H9 (cell line): ENCODE measurements around the gene INSIG1. TPM values are rescaled to one million over a fixed set of nuclear protein-coding genes. Genes with fewer than 3 reads are reported as not detected.

Source experiments
- DNase-seq: peaks from one replicate; pipeline ENCODE4 v3.0.0-alpha.2; 2017
- H2AFZ ChIP-seq: one replicate; pipeline ENCODE4 v1.6.1; 2013; ENCODE audit warnings: mild to moderate bottlenecking, low read length, control low read depth, moderate library complexity
- H2AK5ac ChIP-seq: 2 replicates; pipeline ENCODE4 v1.6.1; 2013; ENCODE audit warnings: low read length, control low read depth, mixed read lengths; ENCODE audit not compliant: insufficient read length
- H2BK120ac ChIP-seq: one replicate; pipeline ENCODE4 v1.6.1; 2013; ENCODE audit warnings: low read depth, mild to moderate bottlenecking, low read length, control low read depth, inconsistent platforms; ENCODE audit not compliant: poor library complexity, severe bottlenecking
- H2BK12ac ChIP-seq: 2 replicates; pipeline ENCODE4 v1.6.1; 2013; ENCODE audit warnings: low read length, control low read depth, mixed read lengths, low read depth; ENCODE audit not compliant: insufficient read length
- H2BK15ac ChIP-seq: 2 replicates; pipeline ENCODE4 v1.6.1; 2013; ENCODE audit warnings: low read depth, low read length, control low read depth
- H2BK20ac ChIP-seq: one replicate; pipeline ENCODE4 v1.6.1; 2013; ENCODE audit warnings: low read depth, mild to moderate bottlenecking, low read length, control low read depth, inconsistent platforms; ENCODE audit not compliant: poor library complexity, severe bottlenecking
- H2BK5ac ChIP-seq: 2 replicates; pipeline ENCODE4 v1.6.1; 2013; ENCODE audit warnings: low read length, control low read depth, mixed read lengths; ENCODE audit not compliant: insufficient read length
- H3K14ac ChIP-seq: 2 replicates; pipeline ENCODE4 v1.6.1; 2013; ENCODE audit warnings: low read length, control low read depth; ENCODE audit not compliant: insufficient read depth
- H3K18ac ChIP-seq: 2 replicates; pipeline ENCODE4 v1.6.1; 2013; ENCODE audit warnings: low read depth, mild to moderate bottlenecking, mixed read lengths, low read length, control low read depth; ENCODE audit not compliant: insufficient read length
- H3K23ac ChIP-seq: 2 replicates; pipeline ENCODE4 v1.6.1; 2013; ENCODE audit warnings: low read length, control low read depth, mixed read lengths, low read depth; ENCODE audit not compliant: insufficient read length
- H3K23me2 ChIP-seq: 2 replicates; pipeline ENCODE4 v1.6.1; 2013; ENCODE audit warnings: low read depth, mild to moderate bottlenecking, mixed read lengths, low read length, control low read depth; ENCODE audit not compliant: insufficient read length, poor library complexity, severe bottlenecking
- H3K27ac ChIP-seq: 2 replicates; pipeline ENCODE4 v1.5.1; 2013; ENCODE audit warnings: low read length, control low read depth, mixed read lengths, low read depth; ENCODE audit not compliant: insufficient read length
- H3K27me3 ChIP-seq: 2 replicates; pipeline ENCODE4 v1.6.1; 2013; ENCODE audit warnings: low read length, control low read depth, inconsistent platforms; ENCODE audit not compliant: insufficient read depth
- H3K4ac ChIP-seq: 2 replicates; pipeline ENCODE4 v1.6.1; 2013; ENCODE audit warnings: low read depth, mild to moderate bottlenecking, control low read depth, inconsistent platforms, low read length, moderate library complexity
- H3K4me1 ChIP-seq: 2 replicates; pipeline ENCODE4 v1.6.1; 2013; ENCODE audit warnings: low read length, control low read depth, inconsistent platforms; ENCODE audit not compliant: insufficient read depth
- H3K4me2 ChIP-seq: 2 replicates; pipeline ENCODE4 v1.6.1; 2013; ENCODE audit warnings: low read length, control low read depth, mixed read lengths; ENCODE audit not compliant: insufficient read length, insufficient read depth
- H3K56ac ChIP-seq: 2 replicates; pipeline ENCODE4 v1.6.1; 2013; ENCODE audit warnings: low read depth, mild to moderate bottlenecking, mixed read lengths, low read length, control low read depth; ENCODE audit not compliant: insufficient read length
- H3K79me1 ChIP-seq: 2 replicates; pipeline ENCODE4 v1.6.1; 2013; ENCODE audit warnings: low read depth, mild to moderate bottlenecking, moderate library complexity, low read length, control low read depth, inconsistent platforms; ENCODE audit not compliant: insufficient read depth, poor library complexity, severe bottlenecking
- H3K79me2 ChIP-seq: 2 replicates; pipeline ENCODE4 v1.6.1; 2013; ENCODE audit warnings: low read length, control low read depth, inconsistent platforms; ENCODE audit not compliant: insufficient read depth
- H3K9ac ChIP-seq: 2 replicates; pipeline ENCODE4 v1.6.1; 2013; ENCODE audit warnings: low read length, control low read depth, mixed read lengths; ENCODE audit not compliant: insufficient read length; ENCODE audit errors: extremely low read depth
- H3K9me3 ChIP-seq: one replicate; pipeline ENCODE4 v1.6.1; 2013; ENCODE audit warnings: low read depth, low read length, inconsistent platforms; ENCODE audit not compliant: control insufficient read depth
- H3T11ph ChIP-seq: one replicate; pipeline ENCODE4 v1.6.1; 2013; ENCODE audit warnings: mild to moderate bottlenecking, low read length, control low read depth, inconsistent platforms
- H4K20me1 ChIP-seq: one replicate; pipeline ENCODE4 v1.6.1; 2013; ENCODE audit not compliant: control insufficient read depth, insufficient read length, insufficient read depth
- H4K5ac ChIP-seq: 2 replicates; pipeline ENCODE4 v1.6.1; 2013; ENCODE audit warnings: low read depth, mild to moderate bottlenecking, mixed read lengths, low read length, control low read depth; ENCODE audit not compliant: insufficient read length
- H4K8ac ChIP-seq: replicated peaks from 2 replicates; pipeline ENCODE4 v1.6.1; 2013; ENCODE audit warnings: low read length, control low read depth, mixed read lengths, low read depth; ENCODE audit not compliant: insufficient read length
- H4K91ac ChIP-seq: 2 replicates; pipeline ENCODE4 v1.6.1; 2013; ENCODE audit warnings: low read depth, mild to moderate bottlenecking, moderate library complexity, mixed read lengths, low read length, control low read depth; ENCODE audit not compliant: insufficient read length
- H3K27ac Mint-ChIP-seq, 3 experiments: 2 replicates in 2 of 3; 3 replicates in 1 of 3; pipeline ENCODE4 v1.8.0; 2020 to 2021; ENCODE audit warnings: mixed read lengths in 3 of 3, mild to moderate bottlenecking in 1 of 3, moderate library complexity in 1 of 3
- H3K27me3 Mint-ChIP-seq: 2 replicates; pipeline ENCODE4 v1.8.0; 2021; ENCODE audit warnings: low read depth, mild to moderate bottlenecking, moderate library complexity, mixed read lengths
- H3K36me3 Mint-ChIP-seq, 3 experiments: 2 replicates in 2 of 3; 3 replicates in 1 of 3; pipeline ENCODE4 v1.8.0; 2020 to 2021; ENCODE audit warnings: low read depth in 3 of 3, mixed read lengths in 3 of 3; ENCODE audit not compliant: insufficient read depth in 1 of 3
- H3K4me1 Mint-ChIP-seq, 2 experiments: 2 replicates each; pipeline ENCODE4 v1.8.0; 2020; ENCODE audit warnings: mixed read lengths in 2 of 2
- H3K4me3 Mint-ChIP-seq, 2 experiments: 2 replicates in 1 of 2; 3 replicates in 1 of 2; pipeline ENCODE4 v1.8.0; 2020 to 2021; ENCODE audit warnings: mild to moderate bottlenecking in 2 of 2, mixed read lengths in 2 of 2, moderate library complexity in 1 of 2
- H3K9me3 Mint-ChIP-seq, 2 experiments: 2 replicates in 1 of 2; 3 replicates in 1 of 2; pipeline ENCODE4 v1.8.0; 2020; ENCODE audit warnings: mild to moderate bottlenecking in 2 of 2, mixed read lengths in 2 of 2, moderate library complexity in 1 of 2
- WGBS: extraction: QIAGEN DNeasy Blood & Tissue Kit; methylation state at CpG from one replicate; pipeline ENCODE4 v1.1.7; 2013; ENCODE audit warnings: missing lambda C conversion rate, low lambda C conversion rate, mixed read lengths; ENCODE audit not compliant: insufficient read length; ENCODE audit errors: extremely low coverage; 5-methylcytosine and 5-hydroxymethylcytosine counted together
- total RNA-seq: library from RNA; stranded (reverse); gene quantifications from 2 replicates; pipeline ENCODE4 v1.2.1, GENCODE V29; 2021
- TF ChIP-seq, protein P1 (sequence below): fragments of 200-600 bp; sonication (generic); conservative IDR thresholded peaks from 3 replicates; pipeline ENCODE4 v1.8.0; 2021; ENCODE audit warnings: antibody characterized with exemption, mild to moderate bottlenecking

The INSIG1 gene
- total RNA-seq, 1 experiment from 2014 or later = 23.3 TPM

DNA sequence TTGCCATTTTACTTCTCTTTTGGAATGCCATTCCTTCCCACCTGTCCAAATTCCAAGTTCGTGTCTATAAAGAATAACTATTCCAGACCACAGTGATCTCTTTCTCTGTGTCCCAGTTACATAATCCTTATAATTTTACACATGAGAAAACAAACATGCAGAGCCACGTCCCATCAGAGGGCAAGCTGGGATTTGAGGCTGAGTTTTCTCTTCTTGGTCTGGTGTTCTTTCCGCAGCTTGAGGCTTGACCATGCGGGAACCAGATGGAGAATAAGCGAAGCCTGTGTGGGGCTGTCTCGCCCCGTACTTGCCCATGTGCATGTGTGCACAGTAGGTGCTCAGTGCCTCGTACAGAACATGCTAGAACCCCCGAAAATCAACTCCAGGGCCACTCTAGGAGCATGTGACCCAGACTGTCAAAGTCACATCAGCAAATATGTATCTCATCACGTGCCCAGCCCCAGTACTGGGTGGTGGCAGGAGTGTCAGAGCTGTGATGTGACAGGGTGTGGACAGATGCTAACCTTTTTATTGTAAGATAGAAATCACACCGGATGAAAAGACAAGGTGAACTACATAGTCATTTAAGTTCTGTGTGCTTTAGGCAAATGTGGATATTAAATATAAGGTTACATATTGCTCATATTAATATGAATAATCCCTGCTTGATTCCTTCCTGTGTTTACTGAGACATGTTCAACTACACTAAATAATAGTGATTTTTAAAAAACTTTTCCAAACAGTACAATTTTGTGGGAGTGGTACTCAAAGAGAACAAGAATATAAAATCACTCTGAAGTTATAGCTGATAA lies 3.2 kb downstream of the INSIG1 start:
- peaks cover 9% of the 10 kb centered on the region for H3K79me1 ChIP-seq
- Mint-ChIP-seq H3K4me3 (peak overlapping the region; percentile 12 to 73; a peak in 4 of 5 replicates), H3K4me1 (peaks cover 40 to 48% of the 10 kb centered on the region in 2 experiments), H3K27me3 (no peaks in the 10 kb centered on the region; the same call in 1 of the 2 replicates), H3K36me3 (peaks cover 46 to 57% (median 46%) of the 10 kb centered on the region in 3 experiments), H3K9me3 (0 out of 5 replicates have a peak, but pooled peaks cover 0 to 1% of the 10 kb centered on the region in 2 experiments), H3K27ac (peak overlapping the region in 1 of 3 experiments; percentile 40; a peak in 3 of 7 replicates)
- no peak overlapping the region for H4K8ac ChIP-seq
- no peaks in the 10 kb centered on the region for H3K9me3 ChIP-seq
- H3T11ph ChIP-seq = no peak overlapping the region
- H3K18ac ChIP-seq = no peak overlapping the region
- no CpG with 5 or more reads among the region's 11 CpGs for WGBS
- no peak overlapping the region for H2BK120ac ChIP-seq
- no peak overlapping the region for H2BK15ac ChIP-seq
- H3K79me2 ChIP-seq = peaks cover 27% of the 10 kb centered on the region; the same call in 1 of the 2 replicates
- DNase-seq = no peak
- H3K4ac ChIP-seq = no peak overlapping the region
- H3K4me2 ChIP-seq = peak overlapping the region; percentile 76
- H3K4me1 ChIP-seq = 0 out of 2 replicates have a peak, but pooled peaks cover 8% of the 10 kb centered on the region
- H3K14ac ChIP-seq = no peak overlapping the region
- no peaks in the 10 kb centered on the region for H3K27me3 ChIP-seq
- peaks cover 19% of the 10 kb centered on the region for H3K23me2 ChIP-seq
- H3K9ac ChIP-seq = no peak overlapping the region
- H2BK12ac ChIP-seq = no peak overlapping the region
- H4K20me1 ChIP-seq = no peaks in the 10 kb centered on the region
- H3K56ac ChIP-seq = no peak overlapping the region
- H4K91ac ChIP-seq = no peak overlapping the region
- H3K27ac ChIP-seq = no peak overlapping the region
- no peak overlapping the region for H4K5ac ChIP-seq
- no peak overlapping the region for H2BK20ac ChIP-seq
- no peak overlapping the region for H2AK5ac ChIP-seq
- H2BK5ac ChIP-seq = no peak overlapping the region
- H3K23ac ChIP-seq = no peak overlapping the region
- TF ChIP-seq, protein P1, sequence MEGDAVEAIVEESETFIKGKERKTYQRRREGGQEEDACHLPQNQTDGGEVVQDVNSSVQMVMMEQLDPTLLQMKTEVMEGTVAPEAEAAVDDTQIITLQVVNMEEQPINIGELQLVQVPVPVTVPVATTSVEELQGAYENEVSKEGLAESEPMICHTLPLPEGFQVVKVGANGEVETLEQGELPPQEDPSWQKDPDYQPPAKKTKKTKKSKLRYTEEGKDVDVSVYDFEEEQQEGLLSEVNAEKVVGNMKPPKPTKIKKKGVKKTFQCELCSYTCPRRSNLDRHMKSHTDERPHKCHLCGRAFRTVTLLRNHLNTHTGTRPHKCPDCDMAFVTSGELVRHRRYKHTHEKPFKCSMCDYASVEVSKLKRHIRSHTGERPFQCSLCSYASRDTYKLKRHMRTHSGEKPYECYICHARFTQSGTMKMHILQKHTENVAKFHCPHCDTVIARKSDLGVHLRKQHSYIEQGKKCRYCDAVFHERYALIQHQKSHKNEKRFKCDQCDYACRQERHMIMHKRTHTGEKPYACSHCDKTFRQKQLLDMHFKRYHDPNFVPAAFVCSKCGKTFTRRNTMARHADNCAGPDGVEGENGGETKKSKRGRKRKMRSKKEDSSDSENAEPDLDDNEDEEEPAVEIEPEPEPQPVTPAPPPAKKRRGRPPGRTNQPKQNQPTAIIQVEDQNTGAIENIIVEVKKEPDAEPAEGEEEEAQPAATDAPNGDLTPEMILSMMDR = no peak
- no peak overlapping the region for H2AFZ ChIP-seq
